ENCODE measurements around the gene WLS. TPM values are rescaled to one million over a fixed set of nuclear protein-coding genes. Genes with fewer than 3 reads are reported as not detected.

Gene WLS
- total RNA-seq, 2 experiments from 2014 or later: not detected

- CTCF ChIA-PET: no interaction called here
- Mint-ChIP-seq H3K4me3 (no peak overlapping the region), H3K27ac (no peak overlapping the region), H3K4me1 (peaks cover 6% of the 10 kb centered on the region), H3K27me3 (peaks cover 25% of the 10 kb centered on the region), H3K9me3 (no peaks in the 10 kb centered on the region), H3K36me3 (ENCODE audit: low read depth) (no peaks in the 10 kb centered on the region)
- POLR2A ChIA-PET: no interaction called here
- DNase-seq: no peak
These were observed 4.7 kb upstream of the WLS start for GRCh38 chr1:68237040-68237439.

- Mint-ChIP-seq H3K4me3 (no peak overlapping the region), H3K27ac (no peak overlapping the region), H3K9me3 (no peaks in the 10 kb centered on the region), H3K27me3 (peaks cover 49% of the 10 kb centered on the region), H3K36me3 (ENCODE audit: low read depth) (no peaks in the 10 kb centered on the region), H3K4me1 (peaks cover 14% of the 10 kb centered on the region)
- no peak for DNase-seq
- CTCF ChIA-PET: no interaction called here
- POLR2A ChIA-PET: no interaction called here
These were observed 1.8 kb upstream of the WLS start for GRCh38 chr1:68234094-68234493.

DNA sequence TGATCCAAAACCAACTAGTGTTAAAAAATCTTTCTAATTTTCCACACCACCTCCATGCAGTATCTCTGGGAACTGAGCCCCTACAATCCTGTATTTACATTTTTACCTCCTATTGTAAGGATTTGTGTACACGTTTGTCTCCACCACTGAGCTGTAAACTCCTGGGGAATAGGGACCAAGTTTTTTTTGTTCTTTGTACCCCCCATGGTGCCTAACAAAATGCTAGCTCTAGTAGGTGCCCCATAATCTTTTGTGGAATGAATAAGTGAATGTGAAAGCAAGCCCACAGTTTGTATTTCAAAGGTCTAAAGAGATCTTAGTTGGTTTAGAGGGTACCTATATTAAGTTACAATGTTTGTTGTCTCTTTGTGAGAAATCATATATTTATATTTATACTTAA, 879 bp upstream of the WLS start:
- Mint-ChIP-seq H3K4me3 (no peak overlapping the region), H3K36me3 (ENCODE audit: low read depth) (no peaks in the 10 kb centered on the region), H3K4me1 (peaks cover 14% of the 10 kb centered on the region), H3K27me3 (peaks cover 53% of the 10 kb centered on the region), H3K27ac (no peak overlapping the region), H3K9me3 (no peaks in the 10 kb centered on the region)
- DNase-seq: no peak
- ChIA-PET CTCF (no interaction called here), POLR2A (no interaction called here)

GRCh38 chr1:68231627-68232288, 565 bp downstream of the WLS start:
- peaks cover 56% of the 10 kb centered on the region for H3K27me3 Mint-ChIP-seq
- no peak overlapping the region for H3K27ac Mint-ChIP-seq
- H3K4me1 Mint-ChIP-seq: peaks cover 14% of the 10 kb centered on the region
- H3K36me3 Mint-ChIP-seq (ENCODE audit: low read depth): no peaks in the 10 kb centered on the region
- ChIA-PET POLR2A (no interaction called here), CTCF (no interaction called here)
- no peaks in the 10 kb centered on the region for H3K9me3 Mint-ChIP-seq
- H3K4me3 Mint-ChIP-seq: no peak overlapping the region
- DNase-seq: no peak

- Mint-ChIP-seq H3K27me3 (peaks cover 56% of the 10 kb centered on the region), H3K27ac (no peak overlapping the region), H3K36me3 (ENCODE audit: low read depth) (no peaks in the 10 kb centered on the region), H3K9me3 (no peaks in the 10 kb centered on the region), H3K4me1 (peaks cover 14% of the 10 kb centered on the region), H3K4me3 (no peak overlapping the region)
- ChIA-PET POLR2A (no interaction called here), CTCF (no interaction called here)
- DNase-seq: no peak
These were observed 1.3 kb downstream of the WLS start for GRCh38 chr1:68230901-68231626.

- no peak for DNase-seq
- Mint-ChIP-seq H3K4me1 (peaks cover 14% of the 10 kb centered on the region), H3K27me3 (peaks cover 56% of the 10 kb centered on the region), H3K27ac (no peak overlapping the region), H3K4me3 (no peak overlapping the region), H3K9me3 (no peaks in the 10 kb centered on the region), H3K36me3 (ENCODE audit: low read depth) (no peaks in the 10 kb centered on the region)
- CTCF ChIA-PET: no interaction called here
- POLR2A ChIA-PET: interaction anchor here (0.7 kb wide), 1 partner anchor 1187 kb away, joined by 3 read pairs; no protein-coding TSS in a partner anchor
These were observed 1.9 kb downstream of the WLS start for GRCh38 chr1:68230484-68230802.

- Mint-ChIP-seq H3K36me3 (ENCODE audit: low read depth) (no peaks in the 10 kb centered on the region), H3K9me3 (no peaks in the 10 kb centered on the region), H3K4me3 (no peak overlapping the region), H3K27me3 (peaks cover 56% of the 10 kb centered on the region), H3K4me1 (peaks cover 14% of the 10 kb centered on the region), H3K27ac (no peak overlapping the region)
- ChIA-PET POLR2A (interaction anchor here (0.7 kb wide), 1 partner anchor 1188 kb away, joined by 3 read pairs; no protein-coding TSS in a partner anchor), CTCF (no interaction called here)
- no peak for DNase-seq
These were observed 2.5 kb downstream of the WLS start for GRCh38 chr1:68229650-68230483.

DNA sequence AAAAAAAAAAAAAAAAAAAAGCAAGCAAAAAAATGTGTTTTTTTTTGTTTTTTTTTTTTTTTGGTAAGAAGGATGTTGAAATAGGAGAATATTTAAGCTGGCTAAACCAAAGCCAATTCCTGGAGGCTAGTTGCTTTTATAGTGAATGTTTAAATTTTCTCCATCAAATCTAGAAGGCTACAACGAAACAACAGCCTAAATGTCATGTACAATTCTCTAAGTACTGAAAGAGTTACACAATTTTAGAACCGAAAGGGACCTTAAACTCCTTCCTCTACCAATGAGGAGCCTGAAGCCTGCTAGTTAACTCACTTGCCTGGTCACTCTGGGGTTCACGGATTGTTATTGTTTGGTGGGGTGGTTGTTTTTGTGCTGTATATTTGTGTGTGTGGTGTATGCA, 3.5 kb downstream of the WLS start:
- ChIA-PET POLR2A (no interaction called here), CTCF (no interaction called here)
- H3K9me3 Mint-ChIP-seq: no peaks in the 10 kb centered on the region
- H3K27me3 Mint-ChIP-seq: peaks cover 47% of the 10 kb centered on the region
- H3K4me1 Mint-ChIP-seq: peaks cover 14% of the 10 kb centered on the region
- no peak for DNase-seq
- no peak overlapping the region for H3K27ac Mint-ChIP-seq
- no peaks in the 10 kb centered on the region for H3K36me3 Mint-ChIP-seq (ENCODE audit: low read depth)
- H3K4me3 Mint-ChIP-seq: no peak overlapping the region

- ChIA-PET POLR2A (no interaction called here), CTCF (no interaction called here)
- Mint-ChIP-seq H3K4me3 (no peak overlapping the region), H3K9me3 (no peaks in the 10 kb centered on the region), H3K27me3 (peaks cover 35% of the 10 kb centered on the region), H3K27ac (no peak overlapping the region), H3K4me1 (peaks cover 9% of the 10 kb centered on the region), H3K36me3 (ENCODE audit: low read depth) (no peaks in the 10 kb centered on the region)
- DNase-seq: no peak
These were observed 4.7 kb downstream of the WLS start for GRCh38 chr1:68227598-68227997.

GRCh38 chr1:68225781-68226180, 6.5 kb downstream of the WLS start:
- H3K36me3 Mint-ChIP-seq (ENCODE audit: low read depth): no peaks in the 10 kb centered on the region
- DNase-seq: no peak
- H3K27me3 Mint-ChIP-seq: peaks cover 24% of the 10 kb centered on the region
- peaks cover 2% of the 10 kb centered on the region for H3K4me1 Mint-ChIP-seq
- CTCF ChIA-PET: no interaction called here
- POLR2A ChIA-PET: no interaction called here
- no peaks in the 10 kb centered on the region for H3K9me3 Mint-ChIP-seq
- H3K27ac Mint-ChIP-seq: no peak overlapping the region
- no peak overlapping the region for H3K4me3 Mint-ChIP-seq

DNA sequence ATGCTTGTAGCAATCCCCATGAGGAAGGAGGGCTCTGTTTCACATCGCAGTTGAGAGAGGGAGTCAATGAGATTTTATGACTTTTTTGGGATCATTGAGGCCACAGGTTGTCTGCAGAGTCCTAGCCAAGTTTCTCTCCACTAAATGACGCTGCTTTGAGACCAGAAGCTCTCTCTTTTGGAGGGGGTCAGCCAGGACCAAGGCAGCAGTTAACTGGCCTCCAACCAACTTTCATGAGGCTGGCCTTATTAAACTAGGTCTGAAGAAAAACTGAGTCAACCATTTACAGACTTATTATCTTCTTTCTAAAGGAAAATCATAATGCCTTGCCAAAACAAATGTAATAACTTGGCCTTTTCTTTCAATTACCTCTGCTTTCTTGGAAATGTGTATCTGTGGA, 8.6 kb downstream of the WLS start:
- no peak overlapping the region for H3K4me3 Mint-ChIP-seq
- H3K36me3 Mint-ChIP-seq (ENCODE audit: low read depth): no peaks in the 10 kb centered on the region
- no peaks in the 10 kb centered on the region for H3K4me1 Mint-ChIP-seq
- H3K9me3 Mint-ChIP-seq: no peaks in the 10 kb centered on the region
- DNase-seq: no peak
- no peak overlapping the region for H3K27ac Mint-ChIP-seq
- ChIA-PET POLR2A (no interaction called here), CTCF (no interaction called here)
- H3K27me3 Mint-ChIP-seq: peaks cover 5% of the 10 kb centered on the region

DNA sequence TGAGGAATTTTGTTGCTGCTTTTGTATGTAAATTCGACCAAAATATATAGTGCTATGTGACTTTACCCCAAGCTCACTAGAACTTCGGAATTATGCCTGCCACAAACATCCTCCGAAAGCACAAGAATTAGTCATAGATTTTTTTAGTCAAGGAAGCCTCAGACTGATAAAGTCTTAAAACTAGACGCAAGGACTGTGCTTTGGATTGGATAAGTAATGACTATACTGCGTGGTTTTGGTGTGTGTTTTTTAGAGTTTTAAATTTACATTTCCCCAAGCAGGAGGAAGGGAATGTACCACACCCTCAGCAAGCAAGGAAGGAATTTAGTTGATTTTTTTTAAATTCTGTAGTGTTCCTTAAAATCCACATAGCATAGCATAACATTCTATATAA, 10.3 kb downstream of the WLS start:
- Mint-ChIP-seq H3K9me3 (no peaks in the 10 kb centered on the region), H3K4me1 (no peaks in the 10 kb centered on the region), H3K36me3 (ENCODE audit: low read depth) (no peaks in the 10 kb centered on the region), H3K4me3 (no peak overlapping the region), H3K27ac (no peak overlapping the region), H3K27me3 (peaks cover 2% of the 10 kb centered on the region)
- CTCF ChIA-PET: no interaction called here
- POLR2A ChIA-PET: no interaction called here
- DNase-seq: no peak

DNA sequence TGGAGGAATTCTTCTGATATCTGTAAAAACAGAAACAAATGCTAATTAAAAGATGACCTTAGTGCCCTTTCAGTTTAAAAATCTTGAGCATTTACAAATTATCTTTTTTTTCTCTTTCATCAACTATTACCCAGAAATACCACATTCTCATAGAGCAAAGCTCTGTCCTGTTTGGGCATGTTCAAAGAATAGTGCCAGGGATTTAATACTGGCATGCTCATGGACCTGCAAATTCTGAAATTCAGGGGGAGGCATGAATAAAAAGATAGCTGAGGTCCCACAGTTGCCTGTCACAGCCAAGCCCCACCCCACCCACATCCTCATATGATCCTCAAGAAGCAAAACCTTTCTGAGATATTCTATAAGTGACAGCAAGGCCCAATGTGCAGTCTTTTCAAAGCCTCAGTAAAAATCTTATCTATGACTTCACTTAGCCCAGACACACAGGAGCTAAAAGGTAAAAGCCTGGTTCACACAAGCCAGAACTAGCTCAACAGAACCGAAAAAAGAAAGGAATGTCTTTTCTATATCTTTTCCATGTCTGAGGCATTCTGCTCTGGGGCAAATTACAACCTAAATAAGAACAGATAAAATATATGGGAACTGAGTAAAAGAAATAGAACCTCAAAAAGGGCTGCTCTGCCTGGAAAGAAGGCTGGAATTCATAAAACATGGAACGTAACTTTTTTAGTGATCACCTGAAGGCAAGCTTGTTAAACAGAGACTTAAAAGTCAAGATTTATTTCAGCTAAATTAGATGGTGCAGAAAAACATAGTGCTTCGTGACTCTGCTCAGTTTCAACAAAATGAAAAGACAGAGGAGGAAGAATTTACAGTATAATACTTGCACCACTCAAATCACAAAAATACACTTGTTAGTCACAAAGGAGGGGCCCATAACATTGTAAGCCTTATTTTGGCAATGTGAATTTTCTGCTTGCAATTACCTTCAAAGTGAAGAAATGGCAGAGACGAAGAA, 11.0 kb downstream of the WLS start:
- H3K27ac Mint-ChIP-seq: no peak overlapping the region
- no peaks in the 10 kb centered on the region for H3K9me3 Mint-ChIP-seq
- H3K4me3 Mint-ChIP-seq: no peak overlapping the region
- ChIA-PET CTCF (no interaction called here), POLR2A (no interaction called here)
- no peak for DNase-seq
- no peaks in the 10 kb centered on the region for H3K27me3 Mint-ChIP-seq
- H3K36me3 Mint-ChIP-seq (ENCODE audit: low read depth): no peaks in the 10 kb centered on the region
- H3K4me1 Mint-ChIP-seq: no peaks in the 10 kb centered on the region
